Neural progenitor cell (in vitro differentiated cells): ENCODE results near the gene RPTOR. TPM values are rescaled to one million over a fixed set of nuclear protein-coding genes. Genes with fewer than 3 reads are reported as not detected.
A peak's percentile ranks its signal among the peaks of the same experiment; 100 is the strongest.

ENCODE experiments used
- DNase-seq: peaks from one replicate; pipeline ENCODE4 v3.0.0-alpha.2; 2016; ENCODE audit warnings: low spot score
- H2AFZ ChIP-seq: fragments of 200-600 bp; sonication (generic); replicated peaks from 2 replicates; pipeline ENCODE4 v1.6.1; 2016; ENCODE audit warnings: antibody characterized with exemption
- H3F3A ChIP-seq: fragments of 200-600 bp; sonication (generic); 2 replicates; pipeline ENCODE4 v1.6.1; 2016; ENCODE audit warnings: antibody characterized with exemption, low read depth
- H3K27ac ChIP-seq: fragments of 200-600 bp; sonication (generic); 2 replicates; pipeline ENCODE4 v1.5.1; 2016; ENCODE audit warnings: mild to moderate bottlenecking
- H3K27me3 ChIP-seq: fragments of 200-600 bp; sonication (generic); 2 replicates; pipeline ENCODE4 v1.6.1; 2016; ENCODE audit warnings: mild to moderate bottlenecking, moderate library complexity
- H3K36me3 ChIP-seq: fragments of 200-600 bp; sonication (generic); 2 replicates; pipeline ENCODE4 v1.5.1; 2016
- H3K4me1 ChIP-seq: fragments of 200-600 bp; sonication (generic); 2 replicates; pipeline ENCODE4 v1.6.1; 2016; ENCODE audit warnings: mixed run types
- H3K4me2 ChIP-seq: fragments of 200-600 bp; sonication (generic); 2 replicates; pipeline ENCODE4 v1.6.1; 2016
- H3K4me3 ChIP-seq: fragments of 200-600 bp; sonication (generic); 2 replicates; pipeline ENCODE4 v1.5.1; 2016
- H3K79me2 ChIP-seq: fragments of 200-600 bp; sonication (generic); 2 replicates; pipeline ENCODE4 v1.6.1; 2016; ENCODE audit warnings: low read depth
- H3K9ac ChIP-seq: fragments of 200-600 bp; sonication (generic); 2 replicates; pipeline ENCODE4 v1.6.1; 2016
- H3K9me3 ChIP-seq: fragments of 200-600 bp; sonication (generic); 2 replicates; pipeline ENCODE4 v1.5.1; 2016; ENCODE audit warnings: low read depth
- H4K20me1 ChIP-seq: fragments of 200-600 bp; sonication (generic); 2 replicates; pipeline ENCODE4 v1.6.1; 2016; ENCODE audit warnings: low read depth
- H3K27ac Mint-ChIP-seq: 3 replicates; pipeline ENCODE4 v1.8.0; 2021; ENCODE audit warnings: mixed read lengths
- H3K27me3 Mint-ChIP-seq: 2 replicates; pipeline ENCODE4 v1.8.0; 2022; ENCODE audit warnings: low read depth, mild to moderate bottlenecking, inconsistent platforms, moderate library complexity, mixed read lengths; ENCODE audit not compliant: insufficient read depth
- H3K36me3 Mint-ChIP-seq: 3 replicates; pipeline ENCODE4 v1.8.0; 2021; ENCODE audit warnings: mixed read lengths
- H3K4me1 Mint-ChIP-seq: 3 replicates; pipeline ENCODE4 v1.8.0; 2021; ENCODE audit warnings: mixed read lengths
- H3K4me3 Mint-ChIP-seq: 3 replicates; pipeline ENCODE4 v1.8.0; 2021; ENCODE audit warnings: mild to moderate bottlenecking, moderate library complexity, mixed read lengths
- H3K9me3 Mint-ChIP-seq: 3 replicates; pipeline ENCODE4 v1.8.0; 2020; ENCODE audit warnings: mixed read lengths
- CTCF ChIP-seq: fragments of 200-600 bp; sonication (generic); IDR thresholded peaks from 2 replicates; pipeline ENCODE4 v1.5.1; 2017; ENCODE audit warnings: antibody characterized with exemption, mild to moderate bottlenecking
- EZH2 ChIP-seq: fragments of 200-600 bp; sonication (generic); IDR thresholded peaks from 2 replicates; pipeline ENCODE4 v1.6.1; 2017; ENCODE audit warnings: antibody characterized with exemption, mild to moderate bottlenecking, moderate library complexity
- EZH2phosphoT487 ChIP-seq: fragments of 200-600 bp; sonication (generic); IDR thresholded peaks from 2 replicates; pipeline ENCODE4 v1.6.1; 2017; ENCODE audit warnings: antibody characterized with exemption
- total RNA-seq: library from RNA; depleted of rRNA; stranded (reverse); fragments of >200 nt; gene quantifications from 2 replicates; pipeline ENCODE4 v1.2.3, GENCODE V29; 2015; ENCODE audit warnings: low replicate concordance

The RPTOR gene
- total RNA-seq, 1 donor from 2014 or later, result 7.4 TPM

- Histone ChIP-seq H4K20me1 (peaks cover 11% of the 10 kb centered on the region), H3K36me3 (no peaks in the 10 kb centered on the region), H3K9me3 (no peaks in the 10 kb centered on the region), H3F3A (no peaks in the 10 kb centered on the region), H3K9ac (no peak overlapping the region), H3K27ac (no peak overlapping the region), H3K79me2 (peaks cover 34% of the 10 kb centered on the region), H3K4me3 (no peak overlapping the region), H2AFZ (no peak overlapping the region), H3K4me1 (peaks cover 9% of the 10 kb centered on the region), H3K4me2 (no peak overlapping the region), H3K27me3 (no peaks in the 10 kb centered on the region)
- peaks cover 20% of the 10 kb centered on the region for H3K36me3 Mint-ChIP-seq
- peaks cover 5% of the 10 kb centered on the region for H3K4me1 Mint-ChIP-seq
- peaks cover 21% of the 10 kb centered on the region for H3K9me3 Mint-ChIP-seq
- no peak overlapping the region for H3K27ac Mint-ChIP-seq
- H3K27me3 Mint-ChIP-seq, result no peaks in the 10 kb centered on the region
- no peak for TF ChIP-seq CTCF
- no peak for TF ChIP-seq EZH2
- no peak for TF ChIP-seq EZH2phosphoT487
- no peak overlapping the region for H3K4me3 Mint-ChIP-seq
- peak; percentile 46 for DNase-seq
These were observed 112.0 kb downstream of the RPTOR start for GRCh38 chr17:80656590-80656989.

- no peaks in the 10 kb centered on the region for H3F3A ChIP-seq
- H3K79me2 ChIP-seq, result peaks cover 34% of the 10 kb centered on the region
- peaks cover 9% of the 10 kb centered on the region for H3K4me1 ChIP-seq
- no peak overlapping the region for H3K27ac ChIP-seq
- Mint-ChIP-seq H3K9me3 (peaks cover 21% of the 10 kb centered on the region), H3K4me1 (peaks cover 8% of the 10 kb centered on the region), H3K27ac (no peak overlapping the region), H3K36me3 (peaks cover 19% of the 10 kb centered on the region), H3K27me3 (no peaks in the 10 kb centered on the region), H3K4me3 (no peak overlapping the region)
- H3K4me2 ChIP-seq, result no peak overlapping the region
- no peak overlapping the region for H3K4me3 ChIP-seq
- no peak overlapping the region for H2AFZ ChIP-seq
- H3K36me3 ChIP-seq, result no peaks in the 10 kb centered on the region
- H4K20me1 ChIP-seq, result peaks cover 16% of the 10 kb centered on the region
- no peak for TF ChIP-seq EZH2phosphoT487
- no peak for TF ChIP-seq EZH2
- TF ChIP-seq CTCF, result no peak
- no peak for DNase-seq
- H3K9ac ChIP-seq, result no peak overlapping the region
- H3K9me3 ChIP-seq, result no peaks in the 10 kb centered on the region
- H3K27me3 ChIP-seq, result no peaks in the 10 kb centered on the region
These were observed 112.9 kb downstream of the RPTOR start for GRCh38 chr17:80657561-80657960.

GRCh38 chr17:80658821-80659220 is 114.2 kb downstream of the RPTOR start:
- H3K27me3 Mint-ChIP-seq, result no peaks in the 10 kb centered on the region
- H3K4me2 ChIP-seq, result no peak overlapping the region
- no peaks in the 10 kb centered on the region for H3K36me3 ChIP-seq
- no peak overlapping the region for H3K4me3 Mint-ChIP-seq
- H3K4me1 Mint-ChIP-seq, result peaks cover 18% of the 10 kb centered on the region
- peaks cover 34% of the 10 kb centered on the region for H3K79me2 ChIP-seq
- no peaks in the 10 kb centered on the region for H3K27me3 ChIP-seq
- H4K20me1 ChIP-seq, result peaks cover 19% of the 10 kb centered on the region
- H3K36me3 Mint-ChIP-seq, result peaks cover 18% of the 10 kb centered on the region
- TF ChIP-seq EZH2phosphoT487, result no peak
- TF ChIP-seq CTCF, result no peak
- no peak for TF ChIP-seq EZH2
- H3K9me3 ChIP-seq, result no peaks in the 10 kb centered on the region
- peaks cover 20% of the 10 kb centered on the region for H3K9me3 Mint-ChIP-seq
- no peak overlapping the region for H3K4me3 ChIP-seq
- no peak overlapping the region for H3K27ac ChIP-seq
- H3K4me1 ChIP-seq, result peaks cover 9% of the 10 kb centered on the region
- no peak overlapping the region for H3K27ac Mint-ChIP-seq
- H3K9ac ChIP-seq, result no peak overlapping the region
- no peak overlapping the region for H2AFZ ChIP-seq
- DNase-seq, result no peak
- no peaks in the 10 kb centered on the region for H3F3A ChIP-seq
